Measurements from ENCODE around the gene DUSP2. TPM values are rescaled to one million over a fixed set of nuclear protein-coding genes. Genes with fewer than 3 reads are reported as not detected.

The DUSP2 gene
- 14.1 and 14.2 TPM in 2 replicates for total RNA-seq

GRCh38 chr2:96145036-96145847, at the start of gene DUSP2:
TSS of gene DUSP2 (minus strand) at chr2:96145440. CDS start at chr2:96145354, 86 bp downstream.

GRCh38 chr2:96138179-96139145, 6.8 kb downstream of the DUSP2 start, which contains the start of gene ASTL:
TSS of gene ASTL (minus strand) at chr2:96138502. CDS start at chr2:96138436, 66 bp downstream.

GRCh38 chr2:96116424-96116878, 28.8 kb downstream of the DUSP2 start, which contains the start of gene ADRA2B:
TSS of gene ADRA2B (minus strand) at chr2:96116571. CDS start at chr2:96116149, 422 bp downstream.

Other genes with a start within 250 kb of the DUSP2 start
- 6.7 and 7.3 TPM in 2 replicates for gene ANKRD36C, start 153.6 kb downstream of the DUSP2 start, total RNA-seq
- gene GPAT2, start 110.5 kb downstream of the DUSP2 start, total RNA-seq, result 1.4 and 2.8 TPM in 2 replicates
- gene ADRA2B, start 28.9 kb downstream of the DUSP2 start, total RNA-seq, result 0.08 TPM in 1 of 2 replicates, not detected in the other
- gene ASTL, start 6.9 kb downstream of the DUSP2 start, total RNA-seq, result not detected in 2 replicates
- gene STARD7, start 63.4 kb upstream of the DUSP2 start, total RNA-seq, result 75.4 and 120 TPM in 2 replicates
- 21.2 and 21.9 TPM in 2 replicates for gene TMEM127, start 120.6 kb upstream of the DUSP2 start, total RNA-seq
- 74.4 and 78.2 TPM in 2 replicates for gene CIAO1, start 120.8 kb upstream of the DUSP2 start, total RNA-seq
- 48.8 and 68.5 TPM in 2 replicates for gene SNRNP200, start 160.1 kb upstream of the DUSP2 start, total RNA-seq
- gene ITPRIPL1, start 179.9 kb upstream of the DUSP2 start, total RNA-seq, result 0.55 and 1.0 TPM in 2 replicates
- gene NCAPH, start 190.3 kb upstream of the DUSP2 start, total RNA-seq, result 10.9 and 38.8 TPM in 2 replicates